NCI-H1105 treated with DMSO at 0.1 percent for 48 hours (cell line): ENCODE results near the gene GRIK1.

Experiments
- DNase-seq: peaks from one replicate; lab custom pipeline; 2025; lab: John Stamatoyannopoulos, UW

The GRIK1 gene

GRCh38 chr21:29718081-29718815 is 221.5 kb downstream of the GRIK1 start:
- no peak for DNase-seq

DNA sequence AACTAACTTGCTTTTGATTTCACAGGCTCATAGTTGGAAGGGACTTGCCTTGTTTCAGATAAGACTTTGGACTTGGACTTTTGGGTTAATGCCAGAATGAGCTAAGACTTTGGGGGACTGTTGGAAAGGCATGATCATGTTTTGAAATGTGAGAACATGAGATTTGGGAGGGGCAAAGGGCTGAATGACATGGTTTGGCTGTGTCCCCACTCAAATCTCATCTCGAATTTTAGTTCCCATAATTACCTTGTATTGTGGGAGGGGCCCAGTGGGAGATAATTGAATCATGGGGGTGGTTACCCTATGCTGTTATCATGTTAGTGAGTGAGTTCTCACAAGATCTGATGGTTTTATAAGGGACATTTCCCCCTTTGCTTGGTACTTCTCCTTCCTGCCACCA is 222.1 kb downstream of the GRIK1 start:
- no peak for DNase-seq

DNA sequence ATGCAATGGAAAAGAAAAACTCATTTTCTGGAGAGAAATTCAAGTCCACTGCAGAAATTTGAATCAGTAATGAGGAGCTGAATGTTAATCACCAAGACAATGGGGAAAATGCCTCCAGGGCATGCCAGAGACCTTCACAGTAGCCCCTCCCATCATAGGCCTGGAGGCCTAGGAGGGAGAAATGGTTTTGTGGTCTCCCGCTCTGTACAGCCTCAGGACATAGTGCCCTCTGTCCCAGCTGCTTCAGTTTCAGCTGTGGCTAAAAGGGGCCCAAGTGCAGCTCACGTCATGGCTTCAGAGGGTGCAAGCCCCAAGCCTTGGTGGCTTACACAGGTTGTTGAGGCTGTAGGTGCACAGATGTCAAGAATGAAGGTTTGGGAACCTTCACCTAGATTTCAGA is 223.0 kb downstream of the GRIK1 start:
- DNase-seq, result no peak

- DNase-seq, result no peak
Measured at GRCh38 chr21:29715089-29715488, 224.7 kb downstream of the GRIK1 start.

- no peak for DNase-seq
Measured at GRCh38 chr21:29712818-29713217, 227.0 kb downstream of the GRIK1 start.

DNA sequence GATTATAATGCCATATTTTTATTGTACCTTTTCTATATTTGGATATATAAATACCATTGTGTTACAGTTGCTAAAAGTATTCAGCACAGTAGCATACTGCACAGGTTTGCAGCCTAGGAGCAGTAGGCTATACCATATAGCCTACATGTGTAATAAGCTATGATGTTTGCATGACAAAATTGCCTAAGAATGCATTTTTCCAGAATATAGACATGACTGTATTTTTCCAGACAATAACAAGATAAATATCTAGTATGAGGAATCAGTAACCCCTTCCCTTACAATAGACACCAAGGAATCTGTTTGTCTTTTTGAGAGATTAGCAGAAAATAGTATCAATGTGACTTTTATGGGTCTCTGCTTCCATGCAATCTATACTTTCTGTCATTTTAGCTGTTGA is 228.6 kb downstream of the GRIK1 start:
- no peak for DNase-seq

- DNase-seq, result no peak
Measured at GRCh38 chr21:29710498-29710897, 229.3 kb downstream of the GRIK1 start.

DNA sequence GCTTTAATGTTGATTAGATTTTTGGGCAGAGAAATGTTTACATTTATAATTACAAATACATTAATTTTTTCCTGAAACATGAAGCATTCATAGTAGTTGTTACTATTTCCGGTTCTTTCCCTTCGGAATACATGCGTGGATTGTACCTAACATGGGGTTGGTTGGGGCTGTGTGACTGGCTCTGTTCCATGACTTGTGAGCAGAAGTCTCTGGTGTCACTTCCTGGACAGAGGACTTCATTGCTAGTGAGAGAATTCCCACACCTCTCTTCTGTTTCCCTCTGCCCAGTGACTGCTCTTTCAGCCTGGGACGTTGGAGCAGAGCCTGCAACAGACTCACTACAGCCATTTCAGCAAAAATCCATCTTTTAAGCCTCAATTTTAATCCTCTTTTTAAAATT is 231.4 kb downstream of the GRIK1 start:
- no peak for DNase-seq

DNA sequence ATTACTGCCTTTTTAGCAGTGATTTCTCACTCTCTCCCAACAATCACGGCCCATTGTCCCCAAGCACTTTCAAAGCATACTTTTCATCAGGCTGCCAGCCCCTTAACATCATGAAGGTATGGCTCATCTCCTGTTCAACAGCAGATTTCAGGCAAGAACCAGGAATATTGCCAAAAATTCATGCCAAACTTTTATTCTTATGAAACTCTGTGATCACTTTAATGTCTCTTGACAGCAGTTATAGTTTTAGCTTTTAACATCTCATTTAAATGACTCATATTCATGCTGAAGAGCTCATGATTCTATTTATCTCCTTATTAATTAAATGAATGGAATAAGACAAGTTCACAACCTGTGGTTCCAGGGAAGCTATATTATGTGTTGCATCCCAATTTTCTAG is 235.1 kb downstream of the GRIK1 start:
- no peak for DNase-seq

GRCh38 chr21:29701676-29702075 is 238.1 kb downstream of the GRIK1 start:
- no peak for DNase-seq

DNA sequence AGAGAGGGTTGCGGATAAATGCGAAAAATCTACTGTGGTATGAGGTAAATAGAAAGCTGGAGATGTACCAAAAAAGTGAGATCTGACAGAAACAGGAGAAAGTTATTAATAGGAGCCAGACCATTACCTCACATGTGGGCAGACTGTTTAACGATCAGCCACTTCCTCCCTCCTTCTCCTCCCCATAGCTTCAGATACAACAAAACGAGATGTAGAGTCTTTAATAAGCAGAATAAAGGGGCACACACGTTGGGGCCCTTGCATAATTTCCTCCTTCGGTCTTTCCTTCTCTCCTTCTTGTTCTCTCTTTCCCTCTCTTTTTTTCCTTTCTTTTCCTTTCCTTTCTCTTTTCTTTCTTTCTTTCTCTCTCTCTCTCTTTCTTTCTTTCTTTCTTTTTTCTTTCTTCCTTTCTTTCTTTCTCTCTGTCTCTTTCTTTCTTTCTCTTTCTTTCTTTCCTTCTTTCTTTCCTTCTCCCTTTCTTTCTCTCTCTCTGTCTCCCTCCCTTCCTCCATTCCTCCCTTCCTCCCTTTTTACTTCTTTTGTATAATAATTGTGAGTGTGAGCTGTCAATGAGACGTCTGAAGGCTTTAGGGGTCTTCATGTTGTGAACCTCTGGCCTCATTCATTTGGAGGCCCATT is 242.1 kb downstream of the GRIK1 start:
- no peak for DNase-seq

- no peak for DNase-seq
Measured at GRCh38 chr21:29696937-29697336, 242.9 kb downstream of the GRIK1 start.

GRCh38 chr21:29691616-29692491 is 247.9 kb downstream of the GRIK1 start:
- no peak for DNase-seq

- DNase-seq, result no peak
Measured at GRCh38 chr21:29689753-29690152, 250.0 kb downstream of the GRIK1 start.

- DNase-seq, result no peak
Measured at GRCh38 chr21:29684106-29684505, 255.7 kb downstream of the GRIK1 start.

DNA sequence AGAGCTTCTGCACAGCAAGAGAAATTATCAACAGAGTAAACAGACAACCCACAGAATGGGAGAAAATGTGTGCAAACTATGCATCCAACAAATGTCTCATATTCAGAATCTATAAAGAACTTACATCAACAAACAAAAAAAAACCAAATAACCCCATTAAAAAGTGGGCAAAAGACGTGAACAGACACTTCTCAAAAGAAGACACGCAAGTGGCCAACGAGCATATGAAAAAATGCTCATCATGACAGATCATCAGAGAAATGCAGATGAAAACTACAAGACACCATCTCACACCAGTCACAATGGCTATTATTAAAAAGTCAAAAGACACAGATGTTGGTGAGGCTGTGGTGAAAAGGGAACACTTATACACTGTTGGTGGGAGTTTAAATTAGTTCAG is 257.0 kb downstream of the GRIK1 start:
- no peak for DNase-seq

DNA sequence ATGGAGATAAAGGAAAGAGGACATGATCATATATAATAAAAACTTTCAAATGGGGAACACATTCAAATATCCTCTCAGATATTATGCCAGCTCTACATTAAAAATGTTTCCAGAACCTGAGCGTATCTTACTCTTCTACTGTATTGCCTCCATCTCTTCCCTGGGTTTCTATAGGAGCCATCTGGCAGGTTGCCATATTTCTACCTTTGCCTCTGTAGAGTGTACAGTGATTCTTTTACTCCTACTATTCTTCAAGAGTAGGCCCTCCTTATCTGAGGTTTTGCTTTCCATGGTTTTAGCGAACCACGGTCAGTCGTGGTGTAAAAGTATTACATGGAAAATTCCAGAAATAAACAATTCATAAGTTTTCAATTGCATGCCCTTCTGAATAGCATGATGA is 259.5 kb downstream of the GRIK1 start:
- no peak for DNase-seq

- DNase-seq, result no peak
Measured at GRCh38 chr21:29678626-29679025, 261.2 kb downstream of the GRIK1 start.

- no peak for DNase-seq
Measured at GRCh38 chr21:29677326-29677725, 262.5 kb downstream of the GRIK1 start.

GRCh38 chr21:29676395-29676794 is 263.4 kb downstream of the GRIK1 start:
- no peak for DNase-seq

DNA sequence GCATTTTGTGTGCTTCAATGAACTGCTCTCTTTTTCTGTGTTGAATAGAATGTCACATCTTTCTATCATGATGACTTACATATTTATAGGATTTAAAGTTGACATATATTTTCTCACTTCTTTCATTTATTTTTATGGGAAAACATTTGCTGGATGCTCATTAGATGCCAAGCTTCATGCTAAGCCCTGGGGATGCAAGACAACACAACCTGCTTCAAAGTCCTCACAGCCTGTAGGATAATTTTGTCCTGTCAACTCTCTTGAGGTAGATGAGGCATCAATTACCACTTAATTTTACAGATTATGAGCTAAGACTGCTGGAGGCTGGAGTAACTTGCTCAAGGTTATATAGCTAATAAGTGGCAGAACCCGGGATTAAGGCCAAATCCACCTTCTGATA is 264.3 kb downstream of the GRIK1 start:
- DNase-seq, result no peak

GRCh38 chr21:29674343-29674742 is 265.5 kb downstream of the GRIK1 start:
- no peak for DNase-seq

GRCh38 chr21:29673096-29673610 is 266.6 kb downstream of the GRIK1 start:
- no peak for DNase-seq
